Prostate gland (tissue), 2 donors: Measurements from ENCODE around the gene PARP11. TPM values are rescaled to one million over a fixed set of nuclear protein-coding genes. Genes with fewer than 3 reads are reported as not detected.
A peak's percentile ranks its signal among the peaks of the same experiment; 100 is the strongest.

Experiments used
- DNase-seq: peaks from one replicate; pipeline ENCODE4 v3.0.0-alpha.2; 2019; ENCODE audit warnings: low spot score
- H3K27ac ChIP-seq, 2 donors: fragments of 200-600 bp; sonication (generic); 2 replicates each; pipeline ENCODE4 v1.5.1; 2017 to 2019
- H3K27me3 ChIP-seq: fragments of 200-600 bp; sonication (generic); replicated peaks from 2 replicates; pipeline ENCODE4 v1.5.1; 2019; ENCODE audit not compliant: insufficient read depth
- H3K36me3 ChIP-seq, 2 donors: fragments of 200-600 bp; sonication (generic); 1 replicate in 1 of 2; 2 replicates in 1 of 2; pipeline versions ENCODE4 v1.5.1 to v1.8.1; 2017 to 2019
- H3K4me1 ChIP-seq: fragments of 200-600 bp; sonication (generic); replicated peaks from 2 replicates; pipeline ENCODE4 v1.5.1; 2019
- H3K4me3 ChIP-seq, 2 donors: fragments of 200-600 bp; sonication (generic); 2 replicates each; pipeline ENCODE4 v1.5.1; 2017 to 2019
- H3K9me3 ChIP-seq: fragments of 200-600 bp; sonication (generic); 2 replicates; pipeline ENCODE4 v1.5.1; 2017
- POLR2A ChIP-seq: fragments of 450-650 bp; IDR thresholded peaks from one replicate; pipeline ENCODE4 v1.6.1; 2016; ENCODE audit warnings: antibody characterized with exemption, mild to moderate bottlenecking
- POLR2AphosphoS5 ChIP-seq: sonication (generic); formaldehyde crosslinking; IDR thresholded peaks from one replicate; pipeline ENCODE4 v1.6.1; 2017; ENCODE audit warnings: antibody characterized with exemption
- WGBS: methylation state at CpG from one replicate; pipeline ENCODE4 v1.1.5; 2018; 5-methylcytosine and 5-hydroxymethylcytosine counted together
- intact Hi-C: fragments of 100-400 bp; cut with DNase I; formaldehyde crosslinking; loops from one replicate; pipeline ENCODE4 v1.14.2; 2022
- total RNA-seq, 2 donors: library from RNA; depleted of rRNA; stranded (reverse); fragments of >200 nt; gene quantifications; one replicate each; pipeline ENCODE4 v1.1.0, GENCODE V29; 2016
- TF ChIP-seq, protein P1 (sequence below), 4 experiments: fragments of 200-600 bp in 2 of 4; fragments of 450-650 bp in 2 of 4; sonication (generic) in 2 of 4; IDR thresholded peaks; 1 replicate in 3 of 4; 2 replicates in 1 of 4; pipeline ENCODE4 v1.5.1; 2016 to 2019; ENCODE audit warnings: antibody characterized with exemption in 4 of 4, mild to moderate bottlenecking in 2 of 4, moderate library complexity in 2 of 4

Gene PARP11
- total RNA-seq, 2 donors from 2014 or later, result 19.6 to 26.8 TPM

DNA sequence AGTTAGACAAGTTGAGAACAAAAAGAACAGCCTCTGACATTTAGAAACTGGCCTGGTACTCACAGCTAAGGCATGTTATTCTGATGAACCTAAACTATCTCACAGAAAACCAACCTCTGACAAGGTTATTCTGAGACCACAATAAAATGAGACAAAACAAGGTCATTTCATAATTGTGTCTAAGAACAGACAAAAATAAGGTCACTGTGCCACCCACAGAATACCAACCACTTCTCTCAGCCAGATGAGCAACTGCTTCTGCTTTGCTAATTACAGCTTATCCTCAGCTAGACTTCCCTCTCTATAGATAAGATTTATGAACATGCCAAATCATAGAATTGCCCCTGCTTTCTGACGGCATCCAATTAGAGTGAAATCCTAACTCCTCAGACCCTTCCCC lies 68.1 kb downstream of the PARP11 start:
- 89% methylated on average over 1 of the region's 1 CpG for WGBS
- TF ChIP-seq POLR2AphosphoS5, result no peak
- no peak for TF ChIP-seq POLR2A
- TF ChIP-seq, protein P1, sequence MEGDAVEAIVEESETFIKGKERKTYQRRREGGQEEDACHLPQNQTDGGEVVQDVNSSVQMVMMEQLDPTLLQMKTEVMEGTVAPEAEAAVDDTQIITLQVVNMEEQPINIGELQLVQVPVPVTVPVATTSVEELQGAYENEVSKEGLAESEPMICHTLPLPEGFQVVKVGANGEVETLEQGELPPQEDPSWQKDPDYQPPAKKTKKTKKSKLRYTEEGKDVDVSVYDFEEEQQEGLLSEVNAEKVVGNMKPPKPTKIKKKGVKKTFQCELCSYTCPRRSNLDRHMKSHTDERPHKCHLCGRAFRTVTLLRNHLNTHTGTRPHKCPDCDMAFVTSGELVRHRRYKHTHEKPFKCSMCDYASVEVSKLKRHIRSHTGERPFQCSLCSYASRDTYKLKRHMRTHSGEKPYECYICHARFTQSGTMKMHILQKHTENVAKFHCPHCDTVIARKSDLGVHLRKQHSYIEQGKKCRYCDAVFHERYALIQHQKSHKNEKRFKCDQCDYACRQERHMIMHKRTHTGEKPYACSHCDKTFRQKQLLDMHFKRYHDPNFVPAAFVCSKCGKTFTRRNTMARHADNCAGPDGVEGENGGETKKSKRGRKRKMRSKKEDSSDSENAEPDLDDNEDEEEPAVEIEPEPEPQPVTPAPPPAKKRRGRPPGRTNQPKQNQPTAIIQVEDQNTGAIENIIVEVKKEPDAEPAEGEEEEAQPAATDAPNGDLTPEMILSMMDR (IDR thresholded peaks at IDR 0.05), result no peak
- Histone ChIP-seq H3K36me3 (no peaks in the 10 kb centered on the region), H3K4me1 (peaks cover 9% of the 10 kb centered on the region), H3K4me3 (no peak overlapping the region), H3K9me3 (no peaks in the 10 kb centered on the region), H3K27me3 (no peaks in the 10 kb centered on the region), H3K27ac (no peak overlapping the region)
- DNase-seq, result no peak
- intact Hi-C loops, result no loop called here

DNA sequence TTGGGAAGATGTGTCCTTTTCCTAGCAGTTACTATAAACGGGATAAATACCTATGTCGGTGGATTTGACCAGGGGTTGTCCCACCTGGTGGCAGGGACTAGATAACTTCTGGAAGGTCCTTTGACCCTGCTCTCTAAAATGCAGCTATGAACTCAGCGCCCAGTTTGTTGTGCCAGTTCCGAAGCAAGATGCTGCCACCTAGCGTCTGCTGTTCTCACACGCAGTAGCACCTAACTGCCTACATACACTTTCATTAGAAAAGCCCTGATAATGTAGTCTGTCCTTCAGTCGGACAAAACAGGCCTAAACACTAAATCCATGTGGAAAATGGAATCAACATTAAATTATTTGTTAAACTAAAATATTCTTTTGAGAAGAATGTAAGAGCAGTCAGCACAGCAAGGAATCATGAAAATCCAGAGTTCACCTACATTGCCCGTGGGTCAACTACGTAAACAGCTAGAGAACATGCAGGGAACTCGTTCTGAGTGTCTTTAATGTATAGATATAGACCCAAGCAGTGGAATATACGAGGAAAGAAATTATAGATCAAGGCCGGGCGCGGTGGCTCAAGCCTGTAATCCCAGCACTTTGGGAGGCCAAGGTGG lies 69.2 kb downstream of the PARP11 start:
- WGBS, result 43% methylated on average over 14 of the region's 14 CpGs
- Histone ChIP-seq H3K27me3 (no peaks in the 10 kb centered on the region), H3K4me1 (peaks cover 5% of the 10 kb centered on the region), H3K4me3 (no peak overlapping the region), H3K9me3 (no peaks in the 10 kb centered on the region), H3K36me3 (no peaks in the 10 kb centered on the region), H3K27ac (peak overlapping the region in 1 of 2 donors; percentile 36)
- intact Hi-C loops, result loop anchor here (5.0 kb wide), 1 partner anchor 502 kb away; no protein-coding TSS in a partner anchor
- peak; percentile 87 for DNase-seq
- TF ChIP-seq POLR2AphosphoS5 (peak; percentile 32), POLR2A (no peak)
- TF ChIP-seq, protein P1 (IDR thresholded peaks at IDR 0.05), result peak; percentile 47 to 84 (median 80)

DNA sequence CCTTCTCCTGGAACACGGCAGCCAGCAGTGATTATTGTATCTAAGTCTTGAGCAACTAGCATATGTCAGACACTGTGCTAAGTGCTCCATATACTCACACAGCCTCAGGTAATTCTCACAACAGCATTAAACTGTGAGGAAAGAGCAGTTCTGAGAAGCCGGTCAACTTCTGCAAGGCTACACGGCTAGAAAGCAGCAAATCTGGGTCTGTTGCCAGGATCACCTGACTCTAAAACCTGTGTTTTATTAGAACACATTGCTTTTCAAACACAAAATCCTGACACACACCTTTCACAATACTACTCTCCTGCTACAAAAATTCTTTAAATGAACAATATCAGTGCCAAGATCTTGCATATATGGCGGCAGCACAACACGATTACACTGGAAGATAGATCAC lies 70.5 kb downstream of the PARP11 start:
- 48% methylated on average over 5 of the region's 5 CpGs for WGBS
- Histone ChIP-seq H3K36me3 (no peaks in the 10 kb centered on the region), H3K27me3 (no peaks in the 10 kb centered on the region), H3K4me3 (no peak overlapping the region), H3K9me3 (no peaks in the 10 kb centered on the region), H3K4me1 (peaks cover 5% of the 10 kb centered on the region), H3K27ac (peak overlapping the region; percentile 12 to 36)
- peak; percentile 40 for DNase-seq
- intact Hi-C loops, result loop anchor here (5.0 kb wide), 1 partner anchor 500 kb away; no protein-coding TSS in a partner anchor
- peak; percentile 28 for TF ChIP-seq POLR2AphosphoS5
- TF ChIP-seq, protein P1 (IDR thresholded peaks at IDR 0.05), result no peak

- intact Hi-C loops, result no loop called here
- Histone ChIP-seq H3K36me3 (no peaks in the 10 kb centered on the region), H3K27ac (no peak overlapping the region), H3K4me3 (no peak overlapping the region), H3K4me1 (peaks cover 5% of the 10 kb centered on the region), H3K27me3 (no peaks in the 10 kb centered on the region), H3K9me3 (no peaks in the 10 kb centered on the region)
- TF ChIP-seq, protein P1 (IDR thresholded peaks at IDR 0.05), result no peak
- TF ChIP-seq POLR2A (no peak), POLR2AphosphoS5 (no peak)
- 89% methylated on average over 3 of the region's 3 CpGs for WGBS
- no peak for DNase-seq
Measured at GRCh38 chr12:3797531-3798048, 75.6 kb downstream of the PARP11 start.
